IMR-90 (cell line): ENCODE results near the gene MAP1LC3C. TPM values are rescaled to one million over a fixed set of nuclear protein-coding genes. Genes with fewer than 3 reads are reported as not detected.

Source experiments
- ATAC-seq: fragments of 200-7000 bp; cut with Tn5 transposase; 2 replicates; pipeline ENCODE4 v1.9.1; 2020; ENCODE audit warnings: low read depth, mild to moderate bottlenecking, moderate library complexity
- BruUV-seq: library from RNA; stranded (reverse); fragments of 400-500 nt; replicated peaks from 2 replicates; lab custom pipeline; 2021; lab: Mats Ljungman, UMichigan
- CTCF ChIA-PET: fragments of 300-600 bp; formaldehyde crosslinking; extraction: SDS; loops from one replicate; lab custom pipeline; 2021; ENCODE audit warnings: antibody characterized with exemption; lab: Yijun Ruan, JAX
- POLR2A ChIA-PET: fragments of 300-600 bp; sonication (Branson Sonifier 250); formaldehyde crosslinking; loops from one replicate; lab custom pipeline; 2022; ENCODE audit warnings: antibody characterized with exemption; ENCODE audit not compliant: unreplicated experiment; lab: Charles Lee
- DNase-seq: peaks from one replicate; pipeline ENCODE4 v3.0.0; 2013
- H2AFZ ChIP-seq: replicated peaks from 2 replicates; pipeline ENCODE3; 2013; ENCODE audit warnings: low read length, mild to moderate bottlenecking; ENCODE audit not compliant: poor library complexity
- H2AK5ac ChIP-seq: 2 replicates; pipeline ENCODE4 v1.6.1; 2013; ENCODE audit warnings: low read depth, low read length, inconsistent platforms
- H2AK9ac ChIP-seq: replicated peaks from 2 replicates; pipeline ENCODE3; 2013; ENCODE audit warnings: mild to moderate bottlenecking, low read depth, low read length, moderate library complexity; ENCODE audit not compliant: poor library complexity
- H2BK120ac ChIP-seq: 2 replicates; pipeline ENCODE4 v1.6.1; 2013; ENCODE audit warnings: low read depth, low read length, inconsistent platforms
- H2BK15ac ChIP-seq: 3 replicates; pipeline ENCODE4 v1.6.1; 2013; ENCODE audit warnings: low read depth, low read length, inconsistent platforms
- H2BK20ac ChIP-seq: 2 replicates; pipeline ENCODE4 v1.6.1; 2013; ENCODE audit warnings: low read depth, mild to moderate bottlenecking, inconsistent platforms, low read length, moderate library complexity
- H2BK5ac ChIP-seq: 2 replicates; pipeline ENCODE4 v1.6.1; 2013; ENCODE audit warnings: mild to moderate bottlenecking, low read depth, low read length, inconsistent platforms; ENCODE audit not compliant: poor library complexity, severe bottlenecking
- H3K14ac ChIP-seq: replicated peaks from 2 replicates; pipeline ENCODE4 v1.6.1; 2013; ENCODE audit warnings: low read depth, low read length, inconsistent platforms
- H3K18ac ChIP-seq: 2 replicates; pipeline ENCODE4 v1.6.1; 2013; ENCODE audit warnings: low read depth, low read length, control low read depth
- H3K23ac ChIP-seq: 2 replicates; pipeline ENCODE4 v1.6.1; 2013; ENCODE audit warnings: low read depth, low read length, inconsistent platforms
- H3K27ac ChIP-seq: 2 replicates; pipeline ENCODE4 v1.5.1; 2013; ENCODE audit warnings: mild to moderate bottlenecking, control low read depth, low read length; ENCODE audit not compliant: insufficient read depth
- H3K27me3 ChIP-seq: 2 replicates; pipeline ENCODE4 v1.6.1; 2013; ENCODE audit warnings: low read length; ENCODE audit not compliant: control insufficient read depth, insufficient read depth
- H3K36me3 ChIP-seq: 2 replicates; pipeline ENCODE4 v1.6.1; 2013; ENCODE audit warnings: low read length, mixed read lengths; ENCODE audit not compliant: control insufficient read depth, insufficient read depth
- H3K4ac ChIP-seq: 2 replicates; pipeline ENCODE4 v1.6.1; 2013; ENCODE audit warnings: low read depth, low read length, inconsistent platforms
- H3K4me1 ChIP-seq: 2 replicates; pipeline ENCODE4 v1.6.1; 2013; ENCODE audit warnings: low read length, mixed read lengths; ENCODE audit not compliant: control insufficient read depth, insufficient read depth
- H3K4me2 ChIP-seq: 2 replicates; pipeline ENCODE4 v1.6.1; 2013; ENCODE audit warnings: low read depth, mild to moderate bottlenecking, control low read depth, low read length, moderate library complexity
- H3K4me3 ChIP-seq: 2 replicates; pipeline ENCODE4 v1.5.1; 2013; ENCODE audit warnings: low read depth, mild to moderate bottlenecking, control low read depth, low read length, moderate library complexity; ENCODE audit not compliant: insufficient read depth
- H3K56ac ChIP-seq: 2 replicates; pipeline ENCODE4 v1.6.1; 2013; ENCODE audit warnings: low read length, inconsistent platforms; ENCODE audit not compliant: insufficient read depth; ENCODE audit errors: extremely low read depth
- H3K79me1 ChIP-seq, 2 experiments: 2 replicates each; pipeline ENCODE4 v1.6.1; 2013; ENCODE audit warnings: low read length in 2 of 2, inconsistent platforms in 1 of 2, low read depth in 1 of 2
- H3K9ac ChIP-seq: 2 replicates; pipeline ENCODE4 v1.6.1; 2013; ENCODE audit warnings: low read depth, low read length, control low read depth
- H3K9me1 ChIP-seq: 2 replicates; pipeline ENCODE4 v1.6.1; 2013; ENCODE audit warnings: low read length, inconsistent platforms; ENCODE audit not compliant: insufficient read depth
- H3K9me3 ChIP-seq: 2 replicates; pipeline ENCODE4 v1.6.1; 2013; ENCODE audit warnings: low read length; ENCODE audit not compliant: control insufficient read depth, insufficient read depth
- H4K20me1 ChIP-seq: 2 replicates; pipeline ENCODE4 v1.6.1; 2013; ENCODE audit warnings: low read length, inconsistent platforms; ENCODE audit not compliant: insufficient read depth
- H4K5ac ChIP-seq: 2 replicates; pipeline ENCODE4 v1.6.1; 2013; ENCODE audit warnings: mild to moderate bottlenecking, low read depth, low read length, control low read depth
- H4K8ac ChIP-seq, 2 experiments: 2 replicates each; pipeline ENCODE4 v1.6.1; 2013; ENCODE audit warnings: low read depth in 2 of 2, low read length in 2 of 2, control low read depth in 1 of 2, inconsistent platforms in 1 of 2
- H4K91ac ChIP-seq: 2 replicates; pipeline ENCODE4 v1.6.1; 2013; ENCODE audit warnings: low read depth, low read length, inconsistent platforms; ENCODE audit not compliant: insufficient read depth
- BHLHE40 ChIP-seq: fragments of 150-350 bp; IDR thresholded peaks from 2 replicates; pipeline ENCODE4 v1.6.1; 2016; ENCODE audit warnings: mild to moderate bottlenecking, low read depth, low read length
- CEBPB ChIP-seq: IDR thresholded peaks from 2 replicates; pipeline ENCODE4 v1.6.1; 2012; ENCODE audit warnings: low read depth, low read length, improper control_type of control experiment
- CHD1 ChIP-seq: IDR thresholded peaks from 2 replicates; pipeline ENCODE4 v1.6.1; 2012; ENCODE audit warnings: low read depth, low read length, improper control_type of control experiment
- CTCF ChIP-seq: conservative IDR thresholded peaks from 2 replicates; pipeline ENCODE4 v1.5.1; 2012; ENCODE audit warnings: mild to moderate bottlenecking, low read depth, low read length, improper control_type of control experiment
- ELK1 ChIP-seq: fragments of 150-350 bp; IDR thresholded peaks from 2 replicates; pipeline ENCODE4 v1.6.1; 2016; ENCODE audit warnings: low read depth, mild to moderate bottlenecking, low read length, moderate library complexity, borderline replicate concordance
- FOS ChIP-seq: fragments of 150-350 bp; IDR thresholded peaks from 2 replicates; pipeline ENCODE4 v1.6.1; 2016; ENCODE audit warnings: low read depth, low read length
- MAFK ChIP-seq: IDR thresholded peaks from 2 replicates; pipeline ENCODE4 v1.6.1; 2012; ENCODE audit warnings: low read depth, low read length, improper control_type of control experiment
- MAZ ChIP-seq: IDR thresholded peaks from 2 replicates; pipeline ENCODE4 v1.6.1; 2012; ENCODE audit warnings: low read depth, mild to moderate bottlenecking, low read length, improper control_type of control experiment, moderate library complexity, borderline replicate concordance
- MXI1 ChIP-seq: IDR thresholded peaks from 2 replicates; pipeline ENCODE4 v1.6.1; 2012; ENCODE audit warnings: low read depth, mild to moderate bottlenecking, low read length, moderate library complexity, borderline replicate concordance
- NFE2L2 ChIP-seq: fragments of 150-350 bp; IDR thresholded peaks from 2 replicates; pipeline ENCODE4 v1.6.1; 2016; ENCODE audit warnings: low read depth, mild to moderate bottlenecking, low read length
- POLR2A ChIP-seq: IDR thresholded peaks from 2 replicates; pipeline ENCODE4 v1.6.1; 2012; ENCODE audit warnings: mild to moderate bottlenecking, low read depth, low read length
- RAD21 ChIP-seq: IDR thresholded peaks from 2 replicates; pipeline ENCODE4 v1.6.1; 2012; ENCODE audit warnings: low read length, improper control_type of control experiment
- RCOR1 ChIP-seq: IDR thresholded peaks from 2 replicates; pipeline ENCODE4 v1.6.1; 2012; ENCODE audit warnings: mild to moderate bottlenecking, low read length, improper control_type of control experiment; ENCODE audit not compliant: insufficient replicate concordance
- RFX5 ChIP-seq: IDR thresholded peaks from 2 replicates; pipeline ENCODE4 v1.8.0; 2012; ENCODE audit warnings: low read depth, mild to moderate bottlenecking, low read length, moderate library complexity
- SMC3 ChIP-seq: fragments of 150-350 bp; IDR thresholded peaks from 2 replicates; pipeline ENCODE4 v1.6.1; 2016; ENCODE audit warnings: low read depth, mild to moderate bottlenecking, antibody characterized with exemption, low read length, moderate library complexity
- USF2 ChIP-seq: fragments of 150-350 bp; IDR thresholded peaks from 2 replicates; pipeline ENCODE4 v1.6.1; 2017; ENCODE audit warnings: mild to moderate bottlenecking, antibody characterized with exemption, low read length, low read depth
- WGBS, 2 experiments: methylation state at CpG; one replicate each; pipeline versions ENCODE4 v1.1.5 to v1.1.7; 2013; ENCODE audit warnings: missing lambda C conversion rate in 2 of 2; ENCODE audit not compliant: insufficient read length in 1 of 2; ENCODE audit errors: extremely low coverage in 2 of 2; 5-methylcytosine and 5-hydroxymethylcytosine counted together
- dilution Hi-C: fragments of 300-500 bp; cut with HindIII; formaldehyde crosslinking; loops from one replicate; pipeline ENCODE4 v1.14.3; 2018; ENCODE audit warnings: low sequenced_read_pairs; ENCODE audit not compliant: unreplicated experiment
- in situ Hi-C: fragments of 300-500 bp; cut with MboI; formaldehyde crosslinking; loops from 3 replicates; pipeline ENCODE4 v1.14.3; 2019; ENCODE audit warnings: low sequenced_read_pairs, inconsistent platforms, mixed read lengths
- intact Hi-C: fragments of 100-400 bp; cut with micrococcal nuclease; formaldehyde crosslinking; loops from 2 replicates; pipeline ENCODE4 v1.10.0; 2022
- polyA plus RNA-seq, 3 experiments: library from polyadenylated mRNA; depleted of rRNA; stranded (reverse); fragments of >200 nt; gene quantifications; 2 replicates each; pipeline ENCODE4 v1.2.3, GENCODE V29; 2012; ENCODE audit warnings: low replicate concordance in 1 of 3
- total RNA-seq: library from RNA; depleted of rRNA; stranded (reverse); fragments of >200 nt; gene quantifications from 2 replicates; pipeline ENCODE4 v1.2.3, GENCODE V29; 2012

Gene MAP1LC3C
- total and polyA plus RNA-seq, 2 of the 4 experiments (the other 2 are of a cell fraction), result under 0.01 TPM; not detected in 1

- TF ChIP-seq ELK1 (no peak), BHLHE40 (no peak), CTCF (no peak), NFE2L2 (no peak), MXI1 (no peak), RAD21 (no peak), POLR2A (no peak), MAZ (no peak), CHD1 (no peak), FOS (no peak), MAFK (no peak), SMC3 (no peak), RFX5 (no peak), CEBPB (no peak), USF2 (no peak), RCOR1 (no peak)
- Histone ChIP-seq H2AK5ac (no peak overlapping the region), H4K5ac (no peak overlapping the region), H3K9me3 (no peaks in the 10 kb centered on the region), H2BK15ac (no peak overlapping the region), H3K4ac (no peak overlapping the region), H3K9me1 (no peaks in the 10 kb centered on the region), H3K18ac (no peak overlapping the region), H2AK9ac (no peak overlapping the region), H3K79me1 (no peaks in the 10 kb centered on the region), H3K4me1 (no peaks in the 10 kb centered on the region), H2BK120ac (no peak overlapping the region), H4K91ac (no peak overlapping the region), H3K4me3 (no peak overlapping the region), H3K56ac (no peak overlapping the region), H3K9ac (no peak overlapping the region), H3K23ac (no peak overlapping the region), H3K14ac (no peak overlapping the region), H3K36me3 (no peaks in the 10 kb centered on the region), H3K4me2 (no peak overlapping the region), H4K8ac (no peak overlapping the region), H3K27ac (no peak overlapping the region), H3K27me3 (no peaks in the 10 kb centered on the region), H4K20me1 (no peaks in the 10 kb centered on the region), H2BK20ac (no peak overlapping the region), H2AFZ (no peak overlapping the region), H2BK5ac (no peak overlapping the region)
- 40% methylated on average over 1 of the region's 5 CpGs; no CpG with 5 or more reads in 1 of the 2 experiments for WGBS, 2 experiments
- DNase-seq (peak; percentile 45), ATAC-seq (peak; percentile 27; the same call in 1 of the 2 replicates)
- dilution Hi-C loops, result no loop called here
- POLR2A ChIA-PET, result no interaction called here
- in situ Hi-C loops, result no loop called here
- CTCF ChIA-PET, result no interaction called here
- BruUV-seq, result no TSS peak
- intact Hi-C loops, result no loop called here
These were observed 48.5 kb downstream of the MAP1LC3C start for GRCh38 chr1:241950390-241950789.
